A673 (cell line): ENCODE data around the gene COG1. TPM values are rescaled to one million over a fixed set of nuclear protein-coding genes. Genes with fewer than 3 reads are reported as not detected.

Experiments used
- BruUV-seq: library from RNA; stranded (reverse); fragments of 400-500 nt; replicated peaks from 2 replicates; lab custom pipeline; 2021; lab: Mats Ljungman, UMichigan
- CTCF ChIA-PET: fragments of 300-600 bp; sonication (Branson Sonifier 250); formaldehyde crosslinking; loops from one replicate; lab custom pipeline; 2022; ENCODE audit warnings: antibody characterized with exemption; lab: Charles Lee
- POLR2A ChIA-PET: fragments of 300-600 bp; sonication (Branson Sonifier 250); formaldehyde crosslinking; loops from one replicate; lab custom pipeline; 2022; ENCODE audit warnings: antibody characterized with exemption; ENCODE audit not compliant: low non-redundant PET; lab: Charles Lee
- DNase-seq: peaks from one replicate; pipeline ENCODE4 v3.0.0-alpha.2; 2015; ENCODE audit warnings: low spot score
- H3K27ac ChIP-seq: fragments of 200-600 bp; sonication (generic); 2 replicates; pipeline ENCODE4 v1.5.1; 2016; ENCODE audit warnings: mixed run types, low read depth, mild to moderate bottlenecking, mixed read lengths, antibody characterized with exemption, low read length; ENCODE audit not compliant: poor library complexity, severe bottlenecking
- H3K27me3 ChIP-seq: fragments of 200-600 bp; sonication (generic); replicated peaks from 2 replicates; pipeline ENCODE4 v1.6.1; 2017; ENCODE audit warnings: mixed run types, low read depth, mild to moderate bottlenecking, mixed read lengths, antibody characterized with exemption, low read length; ENCODE audit not compliant: insufficient read depth, poor library complexity
- H3K36me3 ChIP-seq: fragments of 200-600 bp; sonication (generic); 2 replicates; pipeline ENCODE4 v1.6.1; 2016; ENCODE audit warnings: mixed run types, mild to moderate bottlenecking, mixed read lengths, antibody characterized with exemption, low read length; ENCODE audit not compliant: insufficient read depth, poor library complexity, severe bottlenecking
- H3K4me1 ChIP-seq: fragments of 200-600 bp; sonication (generic); 2 replicates; pipeline ENCODE4 v1.6.1; 2017; ENCODE audit warnings: mixed run types, mild to moderate bottlenecking, mixed read lengths, antibody characterized with exemption, low read length; ENCODE audit not compliant: insufficient read depth, poor library complexity, severe bottlenecking
- H3K4me3 ChIP-seq: fragments of 200-600 bp; sonication (generic); 2 replicates; pipeline ENCODE4 v1.5.1; 2016; ENCODE audit warnings: low read depth, mixed run types, mild to moderate bottlenecking, mixed read lengths, low read length; ENCODE audit not compliant: poor library complexity, severe bottlenecking
- H3K9me3 ChIP-seq: fragments of 200-600 bp; sonication (generic); 2 replicates; pipeline ENCODE4 v1.6.1; 2016; ENCODE audit warnings: mixed run types, low read depth, mild to moderate bottlenecking, mixed read lengths, antibody characterized with exemption, low read length; ENCODE audit not compliant: poor library complexity, severe bottlenecking
- EZH2 ChIP-seq: fragments of 200-600 bp; sonication (generic); IDR thresholded peaks from 2 replicates; pipeline ENCODE4 v1.6.1; 2017; ENCODE audit warnings: borderline replicate concordance, low read depth, mild to moderate bottlenecking, mixed read lengths, antibody characterized with exemption, low read length; ENCODE audit not compliant: poor library complexity, severe bottlenecking
- intact Hi-C: fragments of 100-400 bp; cut with micrococcal nuclease; formaldehyde crosslinking; loops from one replicate; pipeline ENCODE4 v1.10.0; 2022; ENCODE audit not compliant: unreplicated experiment
- total RNA-seq: library from RNA; stranded (reverse); gene quantifications from 2 replicates; pipeline ENCODE4 v1.2.3, GENCODE V29; 2021
- TF ChIP-seq, protein P1 (sequence below): fragments of 300-800, 200-600 bp; sonication (generic); conservative IDR thresholded peaks from 2 replicates; pipeline ENCODE4 v1.5.1; 2017; ENCODE audit warnings: low read depth, mild to moderate bottlenecking, antibody characterized with exemption, low read length, moderate library complexity, mixed read lengths

COG1 gene
- total RNA-seq, 1 experiment from 2014 or later: 32.2 TPM

DNA sequence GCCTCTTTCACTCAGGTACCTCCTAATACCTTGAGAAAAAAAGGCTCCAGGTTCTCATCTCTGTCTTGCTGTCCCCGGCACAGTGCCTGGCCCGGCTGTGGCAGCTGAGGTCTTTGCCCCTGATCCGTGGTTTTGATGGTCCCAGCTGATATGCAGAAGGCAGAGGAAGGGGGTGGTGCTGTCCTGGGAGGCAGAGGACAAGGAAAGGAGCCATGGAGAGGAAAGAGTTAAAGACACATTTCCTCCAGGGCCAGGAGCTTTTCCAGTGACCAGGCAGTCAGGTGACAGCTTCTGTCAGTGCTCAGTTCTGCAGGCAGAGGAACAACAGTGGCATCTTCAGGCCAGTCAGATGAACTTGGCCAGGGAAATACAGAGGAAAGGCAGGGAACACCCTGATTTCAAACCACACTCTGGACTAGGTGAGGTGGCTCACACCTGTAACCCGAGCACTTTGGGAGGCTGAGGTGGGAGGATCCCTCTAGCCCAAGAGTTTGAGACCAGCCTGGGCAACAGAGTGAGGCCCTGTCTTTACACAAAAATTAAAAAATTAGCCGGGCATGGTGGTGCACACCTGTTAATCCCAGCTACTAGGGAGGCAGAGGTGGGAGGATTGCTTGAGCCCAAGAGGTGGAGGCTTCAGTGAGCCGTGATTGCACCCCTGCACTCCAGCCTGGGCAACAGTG lies 3.3 kb upstream of the COG1 start:
- BruUV-seq: no TSS peak
- POLR2A ChIA-PET: interaction anchor here (0.6 kb wide), 1 partner anchor 429 kb away, joined by 3 read pairs; no protein-coding TSS in a partner anchor
- no peak overlapping the region for H3K4me3 ChIP-seq
- no peaks in the 10 kb centered on the region for H3K9me3 ChIP-seq
- H3K4me1 ChIP-seq: peaks cover 3% of the 10 kb centered on the region
- no peaks in the 10 kb centered on the region for H3K36me3 ChIP-seq
- no peak for TF ChIP-seq EZH2
- TF ChIP-seq, protein P1, sequence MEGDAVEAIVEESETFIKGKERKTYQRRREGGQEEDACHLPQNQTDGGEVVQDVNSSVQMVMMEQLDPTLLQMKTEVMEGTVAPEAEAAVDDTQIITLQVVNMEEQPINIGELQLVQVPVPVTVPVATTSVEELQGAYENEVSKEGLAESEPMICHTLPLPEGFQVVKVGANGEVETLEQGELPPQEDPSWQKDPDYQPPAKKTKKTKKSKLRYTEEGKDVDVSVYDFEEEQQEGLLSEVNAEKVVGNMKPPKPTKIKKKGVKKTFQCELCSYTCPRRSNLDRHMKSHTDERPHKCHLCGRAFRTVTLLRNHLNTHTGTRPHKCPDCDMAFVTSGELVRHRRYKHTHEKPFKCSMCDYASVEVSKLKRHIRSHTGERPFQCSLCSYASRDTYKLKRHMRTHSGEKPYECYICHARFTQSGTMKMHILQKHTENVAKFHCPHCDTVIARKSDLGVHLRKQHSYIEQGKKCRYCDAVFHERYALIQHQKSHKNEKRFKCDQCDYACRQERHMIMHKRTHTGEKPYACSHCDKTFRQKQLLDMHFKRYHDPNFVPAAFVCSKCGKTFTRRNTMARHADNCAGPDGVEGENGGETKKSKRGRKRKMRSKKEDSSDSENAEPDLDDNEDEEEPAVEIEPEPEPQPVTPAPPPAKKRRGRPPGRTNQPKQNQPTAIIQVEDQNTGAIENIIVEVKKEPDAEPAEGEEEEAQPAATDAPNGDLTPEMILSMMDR: peak; percentile 45; the same call in 1 of the 2 replicates
- H3K27me3 ChIP-seq: no peaks in the 10 kb centered on the region
- intact Hi-C loops: loop anchor here (1.0 to 5.0 kb wide), 3 partner anchors 43 to 462 kb away; a partner anchor contains a TSS
- H3K27ac ChIP-seq: no peak overlapping the region
- CTCF ChIA-PET: interaction anchor here (0.5 to 1.9 kb wide), 4 partner anchors 203 to 464 kb away, joined by 3 to 13 read pairs (median 4); no protein-coding TSS in a partner anchor
- peak; percentile 30 for DNase-seq

DNA sequence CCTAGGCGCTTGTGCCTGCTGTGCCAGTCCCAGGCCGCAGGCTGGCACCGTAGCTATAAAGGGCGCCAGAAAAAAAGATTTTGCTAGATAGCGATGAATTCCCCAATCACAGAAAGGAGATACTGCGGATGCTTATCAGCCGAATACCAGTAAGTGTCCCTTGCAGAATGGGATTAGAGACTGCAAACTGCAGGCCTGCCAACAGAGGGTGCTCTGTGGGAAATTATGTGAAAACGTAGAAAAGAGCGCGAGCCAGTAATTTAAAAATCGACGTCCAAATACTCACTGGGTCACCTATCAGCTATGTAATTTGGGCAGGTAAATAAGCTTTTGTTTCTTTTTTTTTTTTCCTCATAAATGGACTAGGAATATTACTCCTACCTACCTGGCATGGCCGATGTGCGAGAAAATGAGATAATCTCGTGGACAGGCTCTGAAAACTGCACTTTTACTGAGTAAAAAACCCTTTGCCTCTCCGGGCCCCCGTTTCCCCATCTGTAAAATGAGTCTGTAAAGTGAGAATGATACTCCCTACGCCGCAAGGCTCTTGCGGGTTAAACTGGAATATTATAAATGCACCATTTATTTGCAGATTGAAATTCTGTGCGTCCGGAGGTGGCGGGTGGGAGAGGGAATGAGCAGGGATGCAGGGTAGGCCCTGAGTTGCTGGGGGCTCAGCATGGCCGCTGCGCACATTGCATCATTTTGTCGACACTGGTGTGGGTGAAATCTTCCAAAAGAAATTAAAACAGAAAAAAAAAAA lies 1.2 kb upstream of the COG1 start:
- intact Hi-C loops: loop anchor here (5.0 kb wide), 2 partner anchors 41 to 176 kb away; a partner anchor contains a TSS
- POLR2A ChIA-PET: no interaction called here
- H3K4me1 ChIP-seq: peaks cover 3% of the 10 kb centered on the region
- CTCF ChIA-PET: interaction anchor here (0.6 to 1.7 kb wide), 7 partner anchors 180 to 631 kb away, joined by 3 to 8 read pairs (median 3); no protein-coding TSS in a partner anchor
- no peak for TF ChIP-seq EZH2
- TF ChIP-seq, protein P1: peak; percentile 86
- TSS peak; percentile 52 for BruUV-seq
- H3K27me3 ChIP-seq: no peaks in the 10 kb centered on the region
- DNase-seq: peak; percentile 88
- H3K36me3 ChIP-seq: peaks cover 1% of the 10 kb centered on the region
- H3K9me3 ChIP-seq: no peaks in the 10 kb centered on the region
- H3K4me3 ChIP-seq: peak overlapping the region; percentile 86
- H3K27ac ChIP-seq: peak overlapping the region; percentile 87

DNA sequence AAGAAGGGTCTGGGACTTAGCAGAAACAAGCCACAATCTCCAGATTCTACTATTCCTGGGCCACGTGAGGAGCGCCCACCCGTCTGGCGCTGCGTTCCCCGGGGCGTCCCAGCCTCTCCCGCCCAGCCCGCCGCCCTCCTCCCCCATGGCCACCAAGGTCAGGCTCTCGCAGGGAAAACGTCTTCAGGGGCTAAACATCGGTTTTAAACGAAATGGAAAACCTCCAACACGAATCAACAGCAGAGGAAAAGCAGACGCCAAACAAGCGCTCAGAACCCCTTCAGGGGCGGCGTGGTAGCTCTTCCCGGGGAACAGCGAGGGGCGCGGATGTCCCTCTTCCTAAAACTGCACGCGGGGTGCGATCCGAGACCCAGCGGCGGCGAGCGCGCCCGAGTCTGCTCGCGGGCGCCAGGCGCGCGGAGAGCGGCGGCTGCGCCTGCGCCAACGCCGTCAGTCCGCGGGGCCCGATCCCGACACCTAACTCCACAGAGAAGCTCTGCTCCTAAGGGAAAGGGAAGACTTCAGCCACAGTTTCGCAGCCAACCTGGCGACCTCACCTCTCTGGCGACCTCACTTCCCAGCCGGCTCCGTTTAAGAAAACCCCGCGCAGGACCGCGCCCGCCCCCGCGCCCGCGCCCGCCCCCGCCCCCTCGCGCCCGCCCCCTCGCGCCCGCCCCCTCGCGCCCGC lies 505 bp upstream of the COG1 start:
- peak overlapping the region; percentile 87 for H3K27ac ChIP-seq
- peaks cover 3% of the 10 kb centered on the region for H3K4me1 ChIP-seq
- ChIA-PET CTCF (interaction anchor here (0.6 to 1.7 kb wide), 5 partner anchors 179 to 631 kb away, joined by 3 to 8 read pairs (median 4); no protein-coding TSS in a partner anchor), POLR2A (no interaction called here)
- H3K27me3 ChIP-seq: no peaks in the 10 kb centered on the region
- DNase-seq: peak; percentile 87
- intact Hi-C loops: loop anchor here (5.0 kb wide), 2 partner anchors 40 to 175 kb away; a partner anchor contains a TSS
- H3K9me3 ChIP-seq: no peaks in the 10 kb centered on the region
- peak overlapping the region; percentile 86 for H3K4me3 ChIP-seq
- BruUV-seq: no TSS peak
- TF ChIP-seq EZH2: no peak
- TF ChIP-seq, protein P1: no peak
- H3K36me3 ChIP-seq: peaks cover 9% of the 10 kb centered on the region
